HepG2 (cell line): ENCODE data around the gene DDX43.
"Not testable (repeated sequence)": the region's sequence is repeated elsewhere in the genome, so short reads cannot be mapped to it uniquely, and the experiment has no call there.

ENCODE experiments used
- CTCF ChIP-seq: sonication (generic); formaldehyde crosslinking; IDR thresholded peaks from 2 replicates; pipeline ENCODE4 v1.5.0; 2020; ENCODE audit warnings: mild to moderate bottlenecking, missing genetic modification reagents, moderate library complexity
- FOXM1 ChIP-seq: sonication (generic); formaldehyde crosslinking; IDR thresholded peaks from 2 replicates; pipeline ENCODE4 v1.5.0; 2020; ENCODE audit warnings: missing genetic modification reagents
- SNAPC4 ChIP-seq: sonication (generic); formaldehyde crosslinking; IDR thresholded peaks from 2 replicates; pipeline ENCODE4 v1.4.0; 2020; ENCODE audit warnings: mild to moderate bottlenecking, missing genetic modification reagents
- TCF12 ChIP-seq, 2 experiments: fragments of 450-650 bp in 1 of 2; sonication (generic) in 1 of 2; formaldehyde crosslinking in 1 of 2; IDR thresholded peaks; 2 replicates each; pipeline versions ENCODE4 v1.6.1 to v1.8.0; 2017 to 2022; ENCODE audit warnings: antibody characterized with exemption in 1 of 2, mild to moderate bottlenecking in 1 of 2, missing genetic modification reagents in 1 of 2, moderate library complexity in 1 of 2
- ZBTB1 ChIP-seq: sonication (generic); formaldehyde crosslinking; IDR thresholded peaks from 2 replicates; pipeline ENCODE4 v1.4.0; 2020; ENCODE audit warnings: missing genetic modification reagents, borderline replicate concordance
- ZBTB25 ChIP-seq: IDR thresholded peaks from 2 replicates; pipeline ENCODE4 v1.6.1; 2018; ENCODE audit warnings: missing genetic modification reagents
- ZBTB40 ChIP-seq, 2 experiments: fragments of 450-650 bp in 1 of 2; sonication (generic) in 1 of 2; formaldehyde crosslinking in 1 of 2; IDR thresholded peaks; 2 replicates each; pipeline versions ENCODE4 v1.6.1 to v1.8.0; 2016 to 2022; ENCODE audit warnings: antibody characterized with exemption in 1 of 2, mild to moderate bottlenecking in 1 of 2, missing genetic modification reagents in 1 of 2
- ZFP36L1 ChIP-seq: sonication (generic); formaldehyde crosslinking; IDR thresholded peaks from 2 replicates; pipeline ENCODE4 v1.8.0; 2022; ENCODE audit warnings: mild to moderate bottlenecking, missing genetic modification reagents, moderate library complexity
- ZNF431 ChIP-seq: sonication (generic); formaldehyde crosslinking; IDR thresholded peaks from 2 replicates; pipeline ENCODE4 v1.9.0; 2022; ENCODE audit warnings: missing genetic modification reagents, low read depth, mild to moderate bottlenecking, borderline replicate concordance

- not testable (repeated sequence) for TF ChIP-seq ZBTB1 (CRISPR knock-in tag); CTCF; ZNF431 (CRISPR knock-in tag); ZBTB25 (CRISPR knock-in tag); SNAPC4 (CRISPR knock-in tag); ZFP36L1 (CRISPR knock-in tag); TCF12 (IDR thresholded peaks at IDR 0.05); TCF12 (CRISPR knock-in tag; IDR thresholded peaks at IDR 0.05); ZBTB40 (IDR thresholded peaks at IDR 0.05); ZBTB40 (CRISPR knock-in tag; IDR thresholded peaks at IDR 0.05); FOXM1 (CRISPR knock-in tag)
These were observed 2.4 kb upstream of the DDX43 start for GRCh38 chr6:73392188-73392587.
